HepG2 (cell line): Measurements from ENCODE around the gene ACP2. TPM values are rescaled to one million over a fixed set of nuclear protein-coding genes. Genes with fewer than 3 reads are reported as not detected.
A peak's percentile ranks its signal among the peaks of the same experiment; 100 is the strongest.

ENCODE experiments used
- ATF1 ChIP-seq: IDR thresholded peaks from 2 replicates; pipeline ENCODE4 v1.6.1; 2016; ENCODE audit warnings: mild to moderate bottlenecking, control low read depth
- CC2D1A ChIP-seq: sonication (generic); formaldehyde crosslinking; IDR thresholded peaks from 2 replicates; pipeline ENCODE4 v1.8.1; 2023; ENCODE audit warnings: mild to moderate bottlenecking, missing genetic modification reagents
- FOSL2 ChIP-seq: sonication (generic); formaldehyde crosslinking; IDR thresholded peaks from 2 replicates; pipeline ENCODE4 v1.4.0; 2020; ENCODE audit warnings: missing genetic modification reagents
- GLMP ChIP-seq: sonication (generic); formaldehyde crosslinking; IDR thresholded peaks from 2 replicates; pipeline ENCODE4 v1.9.0; 2021; ENCODE audit warnings: missing genetic modification reagents, mild to moderate bottlenecking, borderline replicate concordance
- MXD4 ChIP-seq: IDR thresholded peaks from 2 replicates; pipeline ENCODE4 v1.6.1; 2016; ENCODE audit warnings: mild to moderate bottlenecking, missing biosample characterization, missing genetic modification reagents
- NFYB ChIP-seq: sonication (generic); formaldehyde crosslinking; IDR thresholded peaks from 2 replicates; pipeline ENCODE4 v1.4.0; 2020; ENCODE audit warnings: missing genetic modification reagents
- NONO ChIP-seq, 2 experiments: fragments of 450-650 bp in 1 of 2; sonication (generic) in 1 of 2; formaldehyde crosslinking in 1 of 2; IDR thresholded peaks in 1 of 2; conservative IDR thresholded peaks in 1 of 2; 2 replicates each; pipeline versions ENCODE4 v1.6.1 to v1.8.0; 2017 to 2022; ENCODE audit warnings: mild to moderate bottlenecking in 1 of 2, missing genetic modification reagents in 1 of 2, moderate library complexity in 1 of 2
- NR0B2 ChIP-seq: sonication (generic); formaldehyde crosslinking; IDR thresholded peaks from 2 replicates; pipeline ENCODE4 v1.4.0; 2020; ENCODE audit warnings: mild to moderate bottlenecking, missing genetic modification reagents
- NR3C1 ChIP-seq: sonication (generic); formaldehyde crosslinking; IDR thresholded peaks from 2 replicates; pipeline ENCODE4 v1.4.0; 2020; ENCODE audit warnings: missing genetic modification reagents
- SOX13 ChIP-seq, 3 experiments: fragments of 450-650 bp in 1 of 3; sonication (generic) in 1 of 3; formaldehyde crosslinking in 1 of 3; IDR thresholded peaks in 2 of 3; conservative IDR thresholded peaks in 1 of 3; 2 replicates each; pipeline versions ENCODE4 v1.5.0 to v1.6.1; 2016 to 2020; ENCODE audit warnings: antibody characterized with exemption in 1 of 3, mild to moderate bottlenecking in 1 of 3, missing compliant biosample characterization in 1 of 3, missing genetic modification reagents in 1 of 3, moderate library complexity in 1 of 3
- ZBTB8A ChIP-seq: sonication (generic); formaldehyde crosslinking; IDR thresholded peaks from 2 replicates; pipeline ENCODE4 v1.4.0; 2020; ENCODE audit warnings: mild to moderate bottlenecking, low read depth, missing genetic modification reagents, borderline replicate concordance
- ZNF678 ChIP-seq: sonication (generic); formaldehyde crosslinking; IDR thresholded peaks from 2 replicates; pipeline ENCODE4 v1.4.0; 2020; ENCODE audit warnings: mild to moderate bottlenecking, missing genetic modification reagents
- ZNF691 ChIP-seq: sonication (generic); formaldehyde crosslinking; IDR thresholded peaks from 2 replicates; pipeline ENCODE4 v1.4.0; 2020; ENCODE audit warnings: missing genetic modification reagents, low read depth, mild to moderate bottlenecking, borderline replicate concordance
- ZNF746 ChIP-seq: sonication (generic); formaldehyde crosslinking; IDR thresholded peaks from 2 replicates; pipeline ENCODE4 v1.8.0; 2022; ENCODE audit warnings: mild to moderate bottlenecking, missing genetic modification reagents
- polyA plus RNA-seq, 8 experiments: library from polyadenylated mRNA; depleted of rRNA in 3 of 8; stranded (reverse) in 7 of 8; unstranded in 1 of 8; fragments of >200 nt; fragmentation: Illumina TruSeq in 4 of 8; extraction: Trizol in 4 of 8; gene quantifications; 2 replicates each; pipeline versions ENCODE4 v1.2.1 to v1.2.3, GENCODE V29; 2011 to 2016; ENCODE audit warnings: low read depth in 4 of 8, missing spikeins in 1 of 8, mixed read lengths in 1 of 8; ENCODE audit not compliant: insufficient read depth in 1 of 8
- total RNA-seq, 5 experiments: library from RNA; depleted of rRNA; stranded (reverse); fragments of >200 nt; fragmentation: Illumina TruSeq; extraction: Trizol; gene quantifications; 2 replicates each; pipeline ENCODE4 v1.2.3, GENCODE V29; 2016; ENCODE audit warnings: low read depth in 1 of 5
- TF ChIP-seq, protein P1 (sequence below): sonication (generic); formaldehyde crosslinking; IDR thresholded peaks from 2 replicates; pipeline ENCODE4 v1.5.1; 2020; ENCODE audit warnings: mild to moderate bottlenecking, missing genetic modification reagents, borderline replicate concordance
- TF ChIP-seq, protein P2 (sequence below): sonication (generic); formaldehyde crosslinking; IDR thresholded peaks from 2 replicates; pipeline ENCODE4 v1.4.0; 2020; ENCODE audit warnings: missing genetic modification reagents
- TF ChIP-seq, protein P3 (sequence below): sonication (generic); formaldehyde crosslinking; IDR thresholded peaks from 2 replicates; pipeline ENCODE4 v1.4.0; 2020; ENCODE audit warnings: low read depth, missing genetic modification reagents
- TF ChIP-seq, protein P4 (sequence below): sonication (generic); formaldehyde crosslinking; IDR thresholded peaks from 2 replicates; pipeline ENCODE4 v1.8.1; 2023; ENCODE audit warnings: mild to moderate bottlenecking, missing genetic modification reagents, borderline replicate concordance

The ACP2 gene
- total and polyA plus RNA-seq, 2 of the 13 experiments (the other 11 are each of a cell fraction or from before 2014, with no cell fraction given) = 17.7 to 20.2 TPM

DNA sequence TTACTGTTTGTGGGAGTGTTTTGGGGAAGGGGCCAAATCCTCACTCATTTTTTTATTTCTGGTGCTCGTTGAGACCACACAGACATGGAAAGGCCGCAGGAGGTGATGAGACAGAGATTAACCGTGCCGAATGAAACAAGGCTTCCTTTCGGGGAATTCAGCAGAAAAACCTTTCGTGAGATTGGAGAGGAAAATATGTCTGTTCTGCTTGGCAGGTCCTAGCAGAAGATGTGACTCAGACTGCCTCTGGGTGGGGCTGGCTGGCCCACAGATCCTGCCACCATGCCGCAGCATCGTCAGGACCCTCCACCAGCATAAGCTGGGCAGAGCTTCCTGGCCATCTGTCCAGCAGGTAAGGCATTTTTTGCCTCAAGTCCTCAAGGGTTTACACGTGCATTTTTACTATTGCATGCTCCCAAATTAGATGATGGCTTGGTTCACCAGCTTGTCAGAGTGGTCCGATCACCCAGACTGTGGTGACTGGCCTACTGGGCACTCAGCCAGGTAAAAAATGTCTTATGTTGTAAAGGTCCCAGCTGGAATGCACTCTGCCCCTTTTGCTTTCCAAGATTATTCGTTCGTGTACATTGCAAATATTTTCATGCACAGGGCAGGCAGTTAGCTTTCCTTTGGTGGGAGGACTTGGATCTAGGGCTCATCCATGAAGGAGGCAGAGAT, 32.4 kb downstream of the ACP2 start (continued):
- TF ChIP-seq ZNF691 (CRISPR knock-in tag) (no peak), ZBTB8A (CRISPR knock-in tag) (no peak), ATF1 (CRISPR knock-in tag) (no peak), NFYB (no peak), ZNF678 (CRISPR knock-in tag) (no peak), MXD4 (CRISPR knock-in tag) (0 out of 2 replicates have a peak, but pooled peaks have one; percentile 55), GLMP (CRISPR knock-in tag) (no peak), NR0B2 (CRISPR knock-in tag) (no peak), CC2D1A (CRISPR knock-in tag) (no peak), NR3C1 (no peak), NONO (IDR thresholded peaks at IDR 0.05) (no peak), NONO (CRISPR knock-in tag; conservative IDR thresholded peaks at IDR 0.05) (no peak), ZNF746 (CRISPR knock-in tag) (no peak), SOX13 (IDR thresholded peaks at IDR 0.05) (no peak), SOX13 (CRISPR knock-in tag; conservative IDR thresholded peaks at IDR 0.05 in 1 of 2, IDR thresholded peaks at IDR 0.05 in 1 of 2) (peak in 1 of 2 experiments; percentile 34; a peak in 1 of 4 replicates), FOSL2 (CRISPR knock-in tag) (peak; percentile 74)
- TF ChIP-seq, protein P1, sequence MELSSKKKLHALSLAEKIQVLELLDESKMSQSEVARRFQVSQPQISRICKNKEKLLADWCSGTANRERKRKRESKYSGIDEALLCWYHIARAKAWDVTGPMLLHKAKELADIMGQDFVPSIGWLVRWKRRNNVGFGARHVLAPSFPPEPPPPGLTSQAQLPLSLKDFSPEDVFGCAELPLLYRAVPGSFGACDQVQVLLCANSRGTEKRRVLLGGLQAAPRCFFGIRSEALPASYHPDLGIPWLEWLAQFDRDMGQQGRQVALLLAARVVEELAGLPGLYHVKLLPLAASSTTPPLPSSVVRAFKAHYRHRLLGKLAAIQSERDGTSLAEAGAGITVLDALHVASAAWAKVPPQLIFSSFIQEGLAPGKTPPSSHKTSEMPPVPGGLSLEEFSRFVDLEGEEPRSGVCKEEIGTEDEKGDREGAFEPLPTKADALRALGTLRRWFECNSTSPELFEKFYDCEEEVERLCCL (CRISPR knock-in tag) = no peak
- TF ChIP-seq, protein P2, sequence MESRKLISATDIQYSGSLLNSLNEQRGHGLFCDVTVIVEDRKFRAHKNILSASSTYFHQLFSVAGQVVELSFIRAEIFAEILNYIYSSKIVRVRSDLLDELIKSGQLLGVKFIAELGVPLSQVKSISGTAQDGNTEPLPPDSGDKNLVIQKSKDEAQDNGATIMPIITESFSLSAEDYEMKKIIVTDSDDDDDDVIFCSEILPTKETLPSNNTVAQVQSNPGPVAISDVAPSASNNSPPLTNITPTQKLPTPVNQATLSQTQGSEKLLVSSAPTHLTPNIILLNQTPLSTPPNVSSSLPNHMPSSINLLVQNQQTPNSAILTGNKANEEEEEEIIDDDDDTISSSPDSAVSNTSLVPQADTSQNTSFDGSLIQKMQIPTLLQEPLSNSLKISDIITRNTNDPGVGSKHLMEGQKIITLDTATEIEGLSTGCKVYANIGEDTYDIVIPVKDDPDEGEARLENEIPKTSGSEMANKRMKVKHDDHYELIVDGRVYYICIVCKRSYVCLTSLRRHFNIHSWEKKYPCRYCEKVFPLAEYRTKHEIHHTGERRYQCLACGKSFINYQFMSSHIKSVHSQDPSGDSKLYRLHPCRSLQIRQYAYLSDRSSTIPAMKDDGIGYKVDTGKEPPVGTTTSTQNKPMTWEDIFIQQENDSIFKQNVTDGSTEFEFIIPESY (CRISPR knock-in tag) = no peak
- TF ChIP-seq, protein P3, sequence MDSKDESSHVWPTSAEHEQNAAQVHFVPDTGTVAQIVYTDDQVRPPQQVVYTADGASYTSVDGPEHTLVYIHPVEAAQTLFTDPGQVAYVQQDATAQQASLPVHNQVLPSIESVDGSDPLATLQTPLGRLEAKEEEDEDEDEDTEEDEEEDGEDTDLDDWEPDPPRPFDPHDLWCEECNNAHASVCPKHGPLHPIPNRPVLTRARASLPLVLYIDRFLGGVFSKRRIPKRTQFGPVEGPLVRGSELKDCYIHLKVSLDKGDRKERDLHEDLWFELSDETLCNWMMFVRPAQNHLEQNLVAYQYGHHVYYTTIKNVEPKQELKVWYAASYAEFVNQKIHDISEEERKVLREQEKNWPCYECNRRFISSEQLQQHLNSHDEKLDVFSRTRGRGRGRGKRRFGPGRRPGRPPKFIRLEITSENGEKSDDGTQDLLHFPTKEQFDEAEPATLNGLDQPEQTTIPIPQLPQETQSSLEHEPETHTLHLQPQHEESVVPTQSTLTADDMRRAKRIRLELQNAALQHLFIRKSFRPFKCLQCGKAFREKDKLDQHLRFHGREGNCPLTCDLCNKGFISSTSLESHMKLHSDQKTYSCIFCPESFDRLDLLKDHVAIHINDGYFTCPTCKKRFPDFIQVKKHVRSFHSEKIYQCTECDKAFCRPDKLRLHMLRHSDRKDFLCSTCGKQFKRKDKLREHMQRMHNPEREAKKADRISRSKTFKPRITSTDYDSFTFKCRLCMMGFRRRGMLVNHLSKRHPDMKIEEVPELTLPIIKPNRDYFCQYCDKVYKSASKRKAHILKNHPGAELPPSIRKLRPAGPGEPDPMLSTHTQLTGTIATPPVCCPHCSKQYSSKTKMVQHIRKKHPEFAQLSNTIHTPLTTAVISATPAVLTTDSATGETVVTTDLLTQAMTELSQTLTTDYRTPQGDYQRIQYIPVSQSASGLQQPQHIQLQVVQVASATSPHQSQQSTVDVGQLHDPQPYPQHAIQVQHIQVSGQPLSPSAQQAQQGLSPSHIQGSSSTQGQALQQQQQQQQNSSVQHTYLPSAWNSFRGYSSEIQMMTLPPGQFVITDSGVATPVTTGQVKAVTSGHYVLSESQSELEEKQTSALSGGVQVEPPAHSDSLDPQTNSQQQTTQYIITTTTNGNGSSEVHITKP (CRISPR knock-in tag) = no peak; the same call in 1 of the 2 replicates
- TF ChIP-seq, protein P4, sequence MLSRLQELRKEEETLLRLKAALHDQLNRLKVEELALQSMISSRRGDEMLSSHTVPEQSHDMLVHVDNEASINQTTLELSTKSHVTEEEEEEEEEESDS (CRISPR knock-in tag) = no peak
